Activated CD8-positive, alpha-beta memory T cell treated with anti-CD3 and anti-CD28 coated beads, Interleukin-2, amount 50 U/mL, for 24 hours (primary cell): Measurements from ENCODE around the gene TSEN34.
"Not testable (repeated sequence)": the region's sequence is repeated elsewhere in the genome, so short reads cannot be mapped to it uniquely, and the experiment has no call there.

Source experiments
- DNase-seq: peaks from one replicate; pipeline ENCODE4 v3.0.0-alpha.2; 2020; ENCODE audit errors: extremely low read depth

Gene TSEN34

GRCh38 chr19:54239491-54240371 is 48.6 kb downstream of the TSEN34 start:
- not testable (repeated sequence) for DNase-seq

- not testable (repeated sequence) for DNase-seq
These were observed 49.5 kb downstream of the TSEN34 start for GRCh38 chr19:54240372-54241336.

- DNase-seq, result not testable (repeated sequence)
These were observed 51.1 kb downstream of the TSEN34 start for GRCh38 chr19:54242234-54242633.

- not testable (repeated sequence) for DNase-seq
These were observed 51.5 kb downstream of the TSEN34 start, which contains the start of gene LILRA6 for GRCh38 chr19:54242646-54243045. LILRA6 (minus strand) TSS chr19:54242790.

- DNase-seq, result not testable (repeated sequence)
These were observed 52.7 kb downstream of the TSEN34 start for GRCh38 chr19:54243809-54244208.
